ENCODE data around the gene SPIN4.

Gene SPIN4

DNA sequence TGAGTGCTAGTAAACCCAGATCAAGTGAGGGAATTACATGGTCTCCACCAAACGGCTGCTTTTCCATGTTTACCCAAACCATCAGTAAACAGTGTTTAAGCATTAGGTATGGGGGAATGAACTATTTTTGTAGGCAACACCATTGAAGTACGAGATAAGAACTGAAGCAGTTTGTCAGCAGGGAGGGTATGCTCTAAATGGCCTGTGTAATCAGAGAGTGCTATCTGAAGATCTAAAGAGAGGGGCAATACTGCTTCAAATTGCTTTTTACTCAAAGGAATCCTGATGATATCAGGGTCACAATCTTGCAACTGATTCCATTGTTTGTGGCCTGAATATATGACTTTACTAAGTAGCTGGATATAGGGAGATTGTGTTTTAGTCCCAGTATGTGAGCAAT lies 10.4 kb upstream of the SPIN4 start:
- no peaks in the 10 kb centered on the region for H3K4me1 ChIP-seq (ENCODE audit: insufficient read depth, low read length, poor library complexity, severe bottlenecking)
- no peak overlapping the region for H2AFZ ChIP-seq (ENCODE audit: low read length)
- no peaks in the 10 kb centered on the region for H3K9me2 ChIP-seq (replicated peaks; ENCODE audit: low read depth, low read length)
- no peaks in the 10 kb centered on the region for H3K27me3 ChIP-seq (ENCODE audit: insufficient read depth, low read length, poor library complexity, severe bottlenecking)
- peaks cover 7% of the 10 kb centered on the region; the same call in 1 of the 2 replicates for H3K9me3 ChIP-seq (ENCODE audit: insufficient read depth, low read depth, low read length)
- H3K79me2 ChIP-seq (ENCODE audit: insufficient read depth, low read length), result no peaks in the 10 kb centered on the region
- no peak overlapping the region for H3K9ac ChIP-seq (ENCODE audit: low read depth, low read length, poor library complexity, severe bottlenecking)
- H3K4me2 ChIP-seq (ENCODE audit: low read depth, low read length, poor library complexity, severe bottlenecking), result no peak overlapping the region
- H3F3A ChIP-seq (ENCODE audit: low read depth), result no peaks in the 10 kb centered on the region
- no peaks in the 10 kb centered on the region for H4K20me1 ChIP-seq (ENCODE audit: insufficient read depth, low read length, poor library complexity, severe bottlenecking)
- no peak overlapping the region for H3K4me3 ChIP-seq (ENCODE audit: low read length, poor library complexity, severe bottlenecking)
- H3K36me3 ChIP-seq (ENCODE audit: insufficient read depth, low read length), result no peaks in the 10 kb centered on the region
- TF ChIP-seq EZH2phosphoT487 (IDR thresholded peaks at IDR 0.05; ENCODE audit: borderline replicate concordance), result no peak
- TF ChIP-seq, protein P1, sequence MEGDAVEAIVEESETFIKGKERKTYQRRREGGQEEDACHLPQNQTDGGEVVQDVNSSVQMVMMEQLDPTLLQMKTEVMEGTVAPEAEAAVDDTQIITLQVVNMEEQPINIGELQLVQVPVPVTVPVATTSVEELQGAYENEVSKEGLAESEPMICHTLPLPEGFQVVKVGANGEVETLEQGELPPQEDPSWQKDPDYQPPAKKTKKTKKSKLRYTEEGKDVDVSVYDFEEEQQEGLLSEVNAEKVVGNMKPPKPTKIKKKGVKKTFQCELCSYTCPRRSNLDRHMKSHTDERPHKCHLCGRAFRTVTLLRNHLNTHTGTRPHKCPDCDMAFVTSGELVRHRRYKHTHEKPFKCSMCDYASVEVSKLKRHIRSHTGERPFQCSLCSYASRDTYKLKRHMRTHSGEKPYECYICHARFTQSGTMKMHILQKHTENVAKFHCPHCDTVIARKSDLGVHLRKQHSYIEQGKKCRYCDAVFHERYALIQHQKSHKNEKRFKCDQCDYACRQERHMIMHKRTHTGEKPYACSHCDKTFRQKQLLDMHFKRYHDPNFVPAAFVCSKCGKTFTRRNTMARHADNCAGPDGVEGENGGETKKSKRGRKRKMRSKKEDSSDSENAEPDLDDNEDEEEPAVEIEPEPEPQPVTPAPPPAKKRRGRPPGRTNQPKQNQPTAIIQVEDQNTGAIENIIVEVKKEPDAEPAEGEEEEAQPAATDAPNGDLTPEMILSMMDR (conservative IDR thresholded peaks at IDR 0.05; ENCODE audit: low read length), result no peak

DNA sequence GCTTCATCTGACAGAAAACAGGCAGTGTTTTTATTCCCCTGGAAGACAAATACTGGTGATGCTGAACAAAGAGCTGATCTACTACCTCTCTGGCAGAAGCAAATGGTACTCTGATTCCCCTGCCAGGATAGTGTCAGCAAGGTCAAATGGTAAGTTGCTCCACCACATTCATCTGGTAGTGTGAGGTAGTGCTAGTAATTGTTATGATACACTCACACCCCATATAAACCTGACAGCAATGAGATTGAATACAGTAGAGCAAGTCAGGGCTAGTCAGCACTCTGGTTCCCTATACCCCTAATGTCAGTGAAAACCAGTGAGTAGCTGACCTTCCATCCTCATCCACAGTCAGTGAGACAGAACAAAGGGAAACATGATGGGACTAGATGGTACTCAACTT lies 3.4 kb upstream of the SPIN4 start:
- Histone ChIP-seq H3F3A (ENCODE audit: low read depth) (no peaks in the 10 kb centered on the region), H4K20me1 (ENCODE audit: insufficient read depth, low read length, poor library complexity, severe bottlenecking) (no peaks in the 10 kb centered on the region), H3K4me2 (ENCODE audit: low read depth, low read length, poor library complexity, severe bottlenecking) (no peak overlapping the region), H3K27me3 (ENCODE audit: insufficient read depth, low read length, poor library complexity, severe bottlenecking) (no peaks in the 10 kb centered on the region), H3K9me3 (ENCODE audit: insufficient read depth, low read depth, low read length) (no peaks in the 10 kb centered on the region), H2AFZ (ENCODE audit: low read length) (0 out of 2 replicates have a peak overlapping the region, but pooled peaks have one; percentile 49), H3K9me2 (replicated peaks; ENCODE audit: low read depth, low read length) (no peaks in the 10 kb centered on the region), H3K4me1 (ENCODE audit: insufficient read depth, low read length, poor library complexity, severe bottlenecking) (peaks cover 35% of the 10 kb centered on the region), H3K36me3 (ENCODE audit: insufficient read depth, low read length) (no peaks in the 10 kb centered on the region), H3K4me3 (ENCODE audit: low read length, poor library complexity, severe bottlenecking) (no peak overlapping the region), H3K9ac (ENCODE audit: low read depth, low read length, poor library complexity, severe bottlenecking) (no peak overlapping the region), H3K79me2 (ENCODE audit: insufficient read depth, low read length) (peaks cover 14% of the 10 kb centered on the region)
- no peak for TF ChIP-seq EZH2phosphoT487 (IDR thresholded peaks at IDR 0.05; ENCODE audit: borderline replicate concordance)
- TF ChIP-seq, protein P1 (conservative IDR thresholded peaks at IDR 0.05; ENCODE audit: low read length), result no peak

DNA sequence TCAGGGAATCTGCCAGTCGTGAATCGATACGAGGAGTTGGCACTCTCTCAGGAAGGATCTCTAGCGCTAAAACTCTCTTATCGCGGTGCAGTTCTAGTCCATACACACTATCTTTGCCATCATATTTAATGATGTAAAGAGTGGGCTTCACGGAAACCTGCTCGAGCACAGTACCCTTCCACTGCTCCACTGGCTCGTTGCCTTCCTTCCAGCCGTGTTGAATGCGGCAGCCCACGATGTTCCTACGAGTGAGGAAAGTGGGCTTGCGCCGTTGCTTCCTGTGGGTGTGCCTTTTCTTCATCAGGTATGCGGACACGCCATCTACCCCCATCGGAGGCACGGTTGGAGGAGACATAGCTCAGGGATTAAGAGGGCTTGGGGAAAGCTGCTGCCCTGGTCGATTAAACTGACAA lies 661 bp downstream of the SPIN4 start:
- TF ChIP-seq EZH2phosphoT487 (IDR thresholded peaks at IDR 0.05; ENCODE audit: borderline replicate concordance), result no peak
- TF ChIP-seq, protein P1 (conservative IDR thresholded peaks at IDR 0.05; ENCODE audit: low read length), result no peak
- peaks cover 39% of the 10 kb centered on the region for H3K79me2 ChIP-seq (ENCODE audit: insufficient read depth, low read length)
- no peaks in the 10 kb centered on the region for H3K9me2 ChIP-seq (replicated peaks; ENCODE audit: low read depth, low read length)
- H3K4me2 ChIP-seq (ENCODE audit: low read depth, low read length, poor library complexity, severe bottlenecking), result peak overlapping the region; percentile 90
- H2AFZ ChIP-seq (ENCODE audit: low read length), result peak overlapping the region; percentile 55; the same call in 1 of the 2 replicates
- peaks cover 47% of the 10 kb centered on the region for H3K4me1 ChIP-seq (ENCODE audit: insufficient read depth, low read length, poor library complexity, severe bottlenecking)
- H3K4me3 ChIP-seq (ENCODE audit: low read length, poor library complexity, severe bottlenecking), result peak overlapping the region; percentile 83
- peak overlapping the region; percentile 93 for H3K9ac ChIP-seq (ENCODE audit: low read depth, low read length, poor library complexity, severe bottlenecking)
- H3K9me3 ChIP-seq (ENCODE audit: insufficient read depth, low read depth, low read length), result no peaks in the 10 kb centered on the region
- H3F3A ChIP-seq (ENCODE audit: low read depth), result no peaks in the 10 kb centered on the region
- no peaks in the 10 kb centered on the region for H3K36me3 ChIP-seq (ENCODE audit: insufficient read depth, low read length)
- peaks cover 14% of the 10 kb centered on the region for H4K20me1 ChIP-seq (ENCODE audit: insufficient read depth, low read length, poor library complexity, severe bottlenecking)
- no peaks in the 10 kb centered on the region for H3K27me3 ChIP-seq (ENCODE audit: insufficient read depth, low read length, poor library complexity, severe bottlenecking)
